ENCODE measurements around the gene NPAS3.

NPAS3 gene

DNA sequence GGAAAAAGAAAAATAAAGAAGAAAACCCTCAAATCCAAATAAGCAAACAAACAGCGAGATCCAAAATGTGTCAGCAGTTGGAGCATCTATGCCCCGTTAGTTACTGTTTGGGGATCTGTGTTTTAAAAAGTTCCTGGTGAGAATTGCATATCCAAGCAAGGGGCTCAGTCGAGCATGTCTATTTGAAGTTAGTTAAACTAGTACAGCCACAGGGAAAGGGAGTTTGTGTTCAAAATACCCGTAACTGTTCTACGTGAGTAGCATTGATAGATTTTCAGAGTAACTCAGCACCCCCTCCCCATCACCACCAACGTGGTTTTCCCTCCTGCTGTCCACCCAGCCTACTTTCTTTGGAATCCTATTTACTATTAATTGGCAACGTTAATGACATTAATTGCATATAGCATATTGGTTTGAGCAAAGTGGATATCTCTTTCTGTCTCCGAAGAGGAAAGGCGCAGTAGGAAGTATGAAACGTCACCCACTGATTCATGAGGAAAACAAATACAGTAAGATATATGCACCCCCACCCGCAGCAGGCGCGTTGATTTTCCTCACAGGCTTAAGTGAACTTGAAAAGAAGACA lies 1.5 kb downstream of the NPAS3 start:
- no peak for TF ChIP-seq FOXP2 (optimal IDR thresholded peaks at IDR 0.05; ENCODE audit: borderline replicate concordance, extremely low read depth, extremely low read length, insufficient read depth)
- TF ChIP-seq SIN3A (IDR thresholded peaks at IDR 0.05; ENCODE audit: borderline replicate concordance, insufficient read depth, low read length), result no peak
- no peak for TF ChIP-seq TAF1 (IDR thresholded peaks at IDR 0.05; ENCODE audit: borderline replicate concordance, insufficient read depth, low read length)
- TF ChIP-seq POLR2AphosphoS5 (IDR thresholded peaks at IDR 0.05; ENCODE audit: low read depth, low read length), result no peak
- no peak for TF ChIP-seq REST (IDR thresholded peaks at IDR 0.05; ENCODE audit: insufficient read depth in 1 of 2, low read depth in 2 of 2, low read length in 2 of 2)

- no peak for TF ChIP-seq REST (IDR thresholded peaks at IDR 0.05; ENCODE audit: insufficient read depth in 1 of 2, low read depth in 2 of 2, low read length in 2 of 2)
- TF ChIP-seq FOXP2 (optimal IDR thresholded peaks at IDR 0.05; ENCODE audit: borderline replicate concordance, extremely low read depth, extremely low read length, insufficient read depth), result no peak
- no peak for TF ChIP-seq SIN3A (IDR thresholded peaks at IDR 0.05; ENCODE audit: borderline replicate concordance, insufficient read depth, low read length)
- no peak for TF ChIP-seq POLR2AphosphoS5 (IDR thresholded peaks at IDR 0.05; ENCODE audit: low read depth, low read length)
- no peak for TF ChIP-seq TAF1 (IDR thresholded peaks at IDR 0.05; ENCODE audit: borderline replicate concordance, insufficient read depth, low read length)
Observed at GRCh38 chr14:32940711-32941667, 2.3 kb downstream of the NPAS3 start.

- TF ChIP-seq FOXP2 (optimal IDR thresholded peaks at IDR 0.05; ENCODE audit: borderline replicate concordance, extremely low read depth, extremely low read length, insufficient read depth), result no peak
- no peak for TF ChIP-seq TAF1 (IDR thresholded peaks at IDR 0.05; ENCODE audit: borderline replicate concordance, insufficient read depth, low read length)
- no peak for TF ChIP-seq SIN3A (IDR thresholded peaks at IDR 0.05; ENCODE audit: borderline replicate concordance, insufficient read depth, low read length)
- no peak for TF ChIP-seq POLR2AphosphoS5 (IDR thresholded peaks at IDR 0.05; ENCODE audit: low read depth, low read length)
- no peak for TF ChIP-seq REST (IDR thresholded peaks at IDR 0.05; ENCODE audit: insufficient read depth in 1 of 2, low read depth in 2 of 2, low read length in 2 of 2)
Observed at GRCh38 chr14:32941668-32942065, 3.0 kb downstream of the NPAS3 start.

DNA sequence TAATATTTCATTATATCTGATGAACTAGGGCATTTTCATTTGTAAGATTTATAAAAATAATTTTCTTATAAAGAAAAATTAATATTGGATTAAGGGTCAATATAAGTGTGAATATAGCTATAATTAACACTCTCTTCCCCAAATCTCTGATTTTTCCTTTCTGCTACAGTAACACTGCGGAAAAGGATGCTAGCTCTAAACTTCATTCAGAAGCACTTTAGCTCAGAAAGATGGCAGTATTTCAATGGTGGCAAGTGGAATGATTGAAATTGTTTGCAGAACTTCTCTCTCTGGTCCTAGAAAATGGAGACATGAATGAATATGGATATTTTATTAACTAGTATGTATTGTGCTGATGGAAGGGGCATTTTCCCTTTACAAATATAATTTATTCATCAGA lies 8.4 kb downstream of the NPAS3 start:
- no peak for TF ChIP-seq POLR2AphosphoS5 (IDR thresholded peaks at IDR 0.05; ENCODE audit: low read depth, low read length)

- TF ChIP-seq TAF1 (IDR thresholded peaks at IDR 0.05; ENCODE audit: borderline replicate concordance, insufficient read depth, low read length) (no peak), POLR2AphosphoS5 (IDR thresholded peaks at IDR 0.05; ENCODE audit: low read depth, low read length) (no peak), SIN3A (IDR thresholded peaks at IDR 0.05; ENCODE audit: borderline replicate concordance, insufficient read depth, low read length) (no peak), REST (IDR thresholded peaks at IDR 0.05; ENCODE audit: insufficient read depth in 1 of 2, low read depth in 2 of 2, low read length in 2 of 2) (no peak), FOXP2 (optimal IDR thresholded peaks at IDR 0.05; ENCODE audit: borderline replicate concordance, extremely low read depth, extremely low read length, insufficient read depth) (no peak)
Observed at GRCh38 chr14:32947792-32948191, 9.1 kb downstream of the NPAS3 start.

Data from PFSK-1 (cell line).